ENCODE measurements around the gene GPC1.
"Not testable (repeated sequence)": the region's sequence is repeated elsewhere in the genome, so short reads cannot be mapped to it uniquely, and the experiment has no call there.

Gene GPC1

GRCh38 chr2:240435457-240435947, at the start of gene GPC1:
Gene GPC1, plus strand, starts transcription at chr2:240435663. Its CDS starts 256 bp downstream, at chr2:240435919.
- DNase-seq (ENCODE audit: low read depth), result no peak

GRCh38 chr2:240386326-240386725, 49.1 kb upstream of the GPC1 start:
- DNase-seq (ENCODE audit: low read depth), result no peak

GRCh38 chr2:240386743-240387142, 48.7 kb upstream of the GPC1 start:
- DNase-seq (ENCODE audit: low read depth), result not testable (repeated sequence)

GRCh38 chr2:240387325-240387668, 48.2 kb upstream of the GPC1 start:
- no peak for DNase-seq (ENCODE audit: low read depth)

GRCh38 chr2:240387669-240388358, 47.6 kb upstream of the GPC1 start:
- DNase-seq (ENCODE audit: low read depth), result no peak

GRCh38 chr2:240388471-240389301, 46.8 kb upstream of the GPC1 start:
- DNase-seq (ENCODE audit: low read depth), result no peak

GRCh38 chr2:240389302-240389805, 46.1 kb upstream of the GPC1 start:
- no peak for DNase-seq (ENCODE audit: low read depth)

GRCh38 chr2:240390091-240391073, 45.1 kb upstream of the GPC1 start:
- no peak for DNase-seq (ENCODE audit: low read depth)

- DNase-seq (ENCODE audit: low read depth), result no peak
These were observed 44.1 kb upstream of the GPC1 start for GRCh38 chr2:240391111-240392051.

GRCh38 chr2:240392084-240392947, 43.1 kb upstream of the GPC1 start:
- DNase-seq (ENCODE audit: low read depth), result no peak

GRCh38 chr2:240392948-240393830, 42.3 kb upstream of the GPC1 start:
- no peak for DNase-seq (ENCODE audit: low read depth)

GRCh38 chr2:240393831-240394410, 41.5 kb upstream of the GPC1 start:
- DNase-seq (ENCODE audit: low read depth), result no peak

- no peak for DNase-seq (ENCODE audit: low read depth)
These were observed 40.9 kb upstream of the GPC1 start for GRCh38 chr2:240394549-240394948.

- no peak for DNase-seq (ENCODE audit: low read depth)
These were observed 40.0 kb upstream of the GPC1 start for GRCh38 chr2:240395448-240395847.

- no peak for DNase-seq (ENCODE audit: low read depth)
These were observed 39.4 kb upstream of the GPC1 start for GRCh38 chr2:240395896-240396622.

GRCh38 chr2:240396623-240397541, 38.6 kb upstream of the GPC1 start:
- DNase-seq (ENCODE audit: low read depth), result no peak

- no peak for DNase-seq (ENCODE audit: low read depth)
These were observed 37.9 kb upstream of the GPC1 start for GRCh38 chr2:240397542-240397916.

All from stimulated activated CD8-positive, alpha-beta memory T cell treated with anti-CD3 and anti-CD28 coated beads, Interleukin-12 subunit alpha, Interleukin-12 subunit beta, amount 100 ng/mL, for 4 hours (primary cell).